Measurements from ENCODE around the gene NDOR1.

Gene NDOR1

DNA sequence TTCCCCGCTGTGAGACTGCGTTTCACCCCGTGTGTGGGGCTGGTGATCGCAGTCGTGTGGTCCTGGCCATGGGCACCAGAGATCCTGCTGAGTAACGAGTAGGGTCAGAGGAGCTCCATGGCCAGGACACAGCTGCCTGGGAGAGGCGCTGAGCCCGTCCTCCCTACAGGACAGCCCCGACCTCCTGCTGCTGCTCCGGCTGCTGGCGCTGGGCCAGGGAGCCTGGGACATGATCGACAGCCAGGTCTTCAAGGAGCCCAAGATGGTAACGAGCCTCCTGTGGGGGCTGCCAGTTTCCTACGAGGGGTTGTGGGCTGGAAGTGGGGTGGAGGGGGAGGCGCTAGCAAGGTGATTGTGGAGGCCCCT is 60.6 kb downstream of the NDOR1 start:
- no peak for DNase-seq

All from OCI-M1 (cell line).